ENCODE measurements around the gene SLCO3A1. TPM values are rescaled to one million over a fixed set of nuclear protein-coding genes. Genes with fewer than 3 reads are reported as not detected.

The SLCO3A1 gene
- total RNA-seq, 2 experiments from 2014 or later, result 8.5 to 40.0 TPM

DNA sequence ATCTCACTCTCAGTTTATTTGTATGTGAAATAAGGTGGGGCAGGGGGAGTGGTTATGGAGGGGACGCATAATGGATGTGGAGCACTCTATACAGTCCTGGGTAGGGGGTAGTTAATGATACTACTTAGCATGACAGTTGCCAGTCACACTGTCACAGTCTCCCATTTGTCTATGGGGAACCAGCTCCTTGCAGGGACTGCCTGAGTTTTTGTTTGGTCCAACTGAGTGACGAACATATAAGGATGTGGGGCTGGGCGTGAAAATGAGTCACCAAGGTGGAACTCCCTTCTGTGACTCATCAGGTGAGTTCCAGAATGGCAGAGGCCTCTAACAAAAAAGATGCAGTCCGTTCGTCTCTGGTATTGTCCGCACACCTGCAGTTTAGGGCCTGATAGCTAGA, 304.9 kb downstream of the SLCO3A1 start:
- H3K9me2 ChIP-seq (ENCODE audit: insufficient read depth, low read length), result no peaks in the 10 kb centered on the region
- peaks cover 9% of the 10 kb centered on the region; the same call in 1 of the 2 replicates for H3K36me3 ChIP-seq (ENCODE audit: insufficient read depth, low read length)
- peaks cover 15% of the 10 kb centered on the region for H3K4me1 ChIP-seq (ENCODE audit: insufficient read depth, low read length, poor library complexity, severe bottlenecking)
- no peak overlapping the region for H3K4me3 ChIP-seq (ENCODE audit: low read depth, low read length, poor library complexity, severe bottlenecking)
- H2AFZ ChIP-seq (ENCODE audit: low read length), result no peak overlapping the region
- DNase-seq (ENCODE audit: low spot score), result no peak
- intact Hi-C loops (cut with micrococcal nuclease; ENCODE audit: unreplicated experiment), result no loop called here
- TF ChIP-seq EZH2phosphoT487 (IDR thresholded peaks at IDR 0.05; ENCODE audit: borderline replicate concordance, low read depth, low read length), result no peak
- TF ChIP-seq, protein P1, sequence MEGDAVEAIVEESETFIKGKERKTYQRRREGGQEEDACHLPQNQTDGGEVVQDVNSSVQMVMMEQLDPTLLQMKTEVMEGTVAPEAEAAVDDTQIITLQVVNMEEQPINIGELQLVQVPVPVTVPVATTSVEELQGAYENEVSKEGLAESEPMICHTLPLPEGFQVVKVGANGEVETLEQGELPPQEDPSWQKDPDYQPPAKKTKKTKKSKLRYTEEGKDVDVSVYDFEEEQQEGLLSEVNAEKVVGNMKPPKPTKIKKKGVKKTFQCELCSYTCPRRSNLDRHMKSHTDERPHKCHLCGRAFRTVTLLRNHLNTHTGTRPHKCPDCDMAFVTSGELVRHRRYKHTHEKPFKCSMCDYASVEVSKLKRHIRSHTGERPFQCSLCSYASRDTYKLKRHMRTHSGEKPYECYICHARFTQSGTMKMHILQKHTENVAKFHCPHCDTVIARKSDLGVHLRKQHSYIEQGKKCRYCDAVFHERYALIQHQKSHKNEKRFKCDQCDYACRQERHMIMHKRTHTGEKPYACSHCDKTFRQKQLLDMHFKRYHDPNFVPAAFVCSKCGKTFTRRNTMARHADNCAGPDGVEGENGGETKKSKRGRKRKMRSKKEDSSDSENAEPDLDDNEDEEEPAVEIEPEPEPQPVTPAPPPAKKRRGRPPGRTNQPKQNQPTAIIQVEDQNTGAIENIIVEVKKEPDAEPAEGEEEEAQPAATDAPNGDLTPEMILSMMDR (conservative IDR thresholded peaks at IDR 0.05; ENCODE audit: low read length), result no peak
- H4K20me1 ChIP-seq (ENCODE audit: insufficient read depth, low read length), result no peaks in the 10 kb centered on the region
- CTCF ChIA-PET (ENCODE audit: unreplicated experiment), result interaction anchor here (0.5 to 0.6 kb wide), 2 partner anchors 537 to 1167 kb away, joined by 3 to 4 read pairs; no protein-coding TSS in a partner anchor
- no peak overlapping the region for H3K4me2 ChIP-seq (ENCODE audit: low read length)
- no peak overlapping the region for H3K27ac ChIP-seq (ENCODE audit: low read depth, low read length, poor library complexity, severe bottlenecking)
- H3K79me2 ChIP-seq (ENCODE audit: insufficient read depth, low read depth, low read length), result no peaks in the 10 kb centered on the region
- no peaks in the 10 kb centered on the region for H3K9me3 ChIP-seq (ENCODE audit: low read length)
- BruUV-seq (replicated peaks), result no TSS peak
- POLR2A ChIA-PET, result interaction anchor here (0.6 kb wide), 1 partner anchor 1905 kb away, joined by 10 read pairs; no protein-coding TSS in a partner anchor

DNA sequence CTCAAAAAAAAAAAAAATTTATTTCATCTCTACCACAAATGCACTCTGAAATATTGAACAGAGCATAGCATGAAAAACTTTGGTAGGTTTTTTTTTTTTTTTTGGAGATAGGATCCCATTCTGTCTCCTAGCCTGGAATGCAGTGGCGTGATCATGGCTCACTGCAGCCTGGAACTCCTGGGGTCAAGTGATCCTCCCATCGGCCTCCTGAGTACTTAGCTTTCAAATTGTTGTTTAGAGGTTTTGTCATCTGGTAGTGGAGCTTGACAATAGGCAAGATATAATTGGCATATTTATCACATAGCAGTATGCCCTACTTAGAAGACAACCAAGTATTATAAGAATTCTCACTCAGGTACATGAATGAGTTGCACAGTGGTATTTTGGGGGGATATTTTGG, 306.0 kb downstream of the SLCO3A1 start:
- Histone ChIP-seq H3K36me3 (ENCODE audit: insufficient read depth, low read length) (peaks cover 9% of the 10 kb centered on the region; the same call in 1 of the 2 replicates), H4K20me1 (ENCODE audit: insufficient read depth, low read length) (no peaks in the 10 kb centered on the region), H3K9me2 (ENCODE audit: insufficient read depth, low read length) (no peaks in the 10 kb centered on the region), H3K27ac (ENCODE audit: low read depth, low read length, poor library complexity, severe bottlenecking) (no peak overlapping the region), H3K4me1 (ENCODE audit: insufficient read depth, low read length, poor library complexity, severe bottlenecking) (peaks cover 15% of the 10 kb centered on the region), H3K4me2 (ENCODE audit: low read length) (no peak overlapping the region), H2AFZ (ENCODE audit: low read length) (no peak overlapping the region), H3K4me3 (ENCODE audit: low read depth, low read length, poor library complexity, severe bottlenecking) (no peak overlapping the region), H3K79me2 (ENCODE audit: insufficient read depth, low read depth, low read length) (no peaks in the 10 kb centered on the region), H3K9me3 (ENCODE audit: low read length) (no peaks in the 10 kb centered on the region)
- no peak for DNase-seq (ENCODE audit: low spot score)
- intact Hi-C loops (cut with micrococcal nuclease; ENCODE audit: unreplicated experiment), result no loop called here
- TF ChIP-seq EZH2phosphoT487 (IDR thresholded peaks at IDR 0.05; ENCODE audit: borderline replicate concordance, low read depth, low read length), result no peak
- TF ChIP-seq, protein P1 (conservative IDR thresholded peaks at IDR 0.05; ENCODE audit: low read length), result no peak
- BruUV-seq (replicated peaks), result no TSS peak
- CTCF ChIA-PET (ENCODE audit: unreplicated experiment), result no interaction called here
- POLR2A ChIA-PET, result interaction anchor here (0.7 to 0.8 kb wide), 2 partner anchors 9 to 1261 kb away, joined by 3 read pairs; no protein-coding TSS in a partner anchor
